OCI-LY1 (cell line): ENCODE measurements around the gene SCP2D1.

Experiments used
- H2AFZ ChIP-seq: fragments of 200-600 bp; sonication (generic), shearing (Covaris generic); 2 replicates; pipeline ENCODE4 v1.6.0; 2014; ENCODE audit warnings: antibody characterized with exemption, mild to moderate bottlenecking, low read length
- H3F3A ChIP-seq: fragments of 200-600 bp; sonication (generic), shearing (Covaris generic); 2 replicates; pipeline ENCODE4 v1.6.0; 2014; ENCODE audit warnings: mild to moderate bottlenecking, antibody characterized with exemption, low read length, moderate library complexity; ENCODE audit not compliant: insufficient read depth
- H3K27ac ChIP-seq: fragments of 200-600 bp; sonication (generic); 2 replicates; pipeline ENCODE4 v1.5.1; 2014; ENCODE audit warnings: low read length, mixed run types, mild to moderate bottlenecking, low read depth; ENCODE audit not compliant: poor library complexity, severe bottlenecking
- H3K27me3 ChIP-seq: fragments of 200-600 bp; sonication (generic); 2 replicates; pipeline ENCODE4 v1.6.0; 2014; ENCODE audit warnings: antibody characterized with exemption, mild to moderate bottlenecking, low read length, moderate library complexity; ENCODE audit not compliant: insufficient read depth
- H3K36me3 ChIP-seq: fragments of 200-600 bp; sonication (generic); 2 replicates; pipeline ENCODE4 v1.6.1; 2014; ENCODE audit warnings: mild to moderate bottlenecking, antibody characterized with exemption, low read length, moderate library complexity, mixed read lengths; ENCODE audit not compliant: insufficient read depth
- H3K4me1 ChIP-seq: fragments of 200-600 bp; sonication (generic); 2 replicates; pipeline ENCODE4 v1.5.1; 2014; ENCODE audit warnings: mild to moderate bottlenecking, low read length, moderate library complexity; ENCODE audit not compliant: insufficient read depth, severe bottlenecking
- H3K4me2 ChIP-seq: fragments of 200-600 bp; sonication (generic), shearing (Covaris generic); 2 replicates; pipeline ENCODE4 v1.6.1; 2014; ENCODE audit warnings: low read length
- H3K4me3 ChIP-seq: fragments of 200-600 bp; sonication (generic); 2 replicates; pipeline ENCODE4 v1.5.1; 2014; ENCODE audit warnings: low read length, low read depth, mild to moderate bottlenecking, mixed read lengths; ENCODE audit not compliant: poor library complexity, severe bottlenecking
- H3K79me2 ChIP-seq: fragments of 200-600 bp; shearing (Covaris generic); 2 replicates; pipeline ENCODE4 v1.6.1; 2016; ENCODE audit warnings: mixed run types, low read length, mixed read lengths; ENCODE audit not compliant: insufficient read depth
- H3K9ac ChIP-seq: fragments of 200-600 bp; sonication (generic), shearing (Covaris generic); 2 replicates; pipeline ENCODE4 v1.6.1; 2014; ENCODE audit warnings: mild to moderate bottlenecking, low read length, mixed read lengths
- H3K9me2 ChIP-seq: fragments of 200-600 bp; sonication (generic), shearing (Covaris generic); 2 replicates; pipeline ENCODE4 v1.6.1; 2014; ENCODE audit warnings: low read depth, mild to moderate bottlenecking, low read length, mixed read lengths
- H3K9me3 ChIP-seq: fragments of 200-600 bp; shearing (Covaris generic); 2 replicates; pipeline ENCODE4 v1.6.1; 2014; ENCODE audit warnings: low read length, mixed read lengths
- H4K20me1 ChIP-seq: fragments of 200-600 bp; sonication (generic), shearing (Covaris generic); 2 replicates; pipeline ENCODE4 v1.6.0; 2016; ENCODE audit warnings: mild to moderate bottlenecking, low read length; ENCODE audit not compliant: insufficient read depth
- EZH2 ChIP-seq: fragments of 200-600 bp; sonication (generic), shearing (Covaris generic); IDR thresholded peaks from 2 replicates; pipeline ENCODE4 v1.8.0; 2017; ENCODE audit warnings: borderline replicate concordance, mixed run types, mild to moderate bottlenecking, antibody characterized with exemption, low read length, moderate library complexity, mixed read lengths
- TF ChIP-seq, protein P1 (sequence below): fragments of 200-600 bp; sonication (generic), shearing (Covaris generic); IDR thresholded peaks from 2 replicates; pipeline ENCODE4 v1.5.1; 2017; ENCODE audit warnings: mild to moderate bottlenecking, antibody characterized with exemption, low read length, moderate library complexity, mixed read lengths

Gene SCP2D1

GRCh38 chr20:18813483-18813882 lies at the start of gene SCP2D1:
Gene SCP2D1, plus strand, starts transcription at chr20:18813783. Its CDS starts 33 bp downstream, at chr20:18813816.
- Histone ChIP-seq H3K9ac (no peak within 1 kb of the TSS), H2AFZ (no peak within 1 kb of the TSS), H3K9me2 (no peaks in the 10 kb centered on the region), H3K27me3 (no peaks in the 10 kb centered on the region), H3K4me1 (no peaks in the 10 kb centered on the region), H3F3A (no peaks in the 10 kb centered on the region), H3K9me3 (no peaks in the 10 kb centered on the region), H3K4me3 (no peak within 1 kb of the TSS), H3K4me2 (no peak within 1 kb of the TSS), H4K20me1 (no peaks in the 10 kb centered on the region), H3K36me3 (no peaks in the 10 kb centered on the region), H3K79me2 (no peaks in the 10 kb centered on the region), H3K27ac (no peak within 1 kb of the TSS)
- TF ChIP-seq, protein P1, sequence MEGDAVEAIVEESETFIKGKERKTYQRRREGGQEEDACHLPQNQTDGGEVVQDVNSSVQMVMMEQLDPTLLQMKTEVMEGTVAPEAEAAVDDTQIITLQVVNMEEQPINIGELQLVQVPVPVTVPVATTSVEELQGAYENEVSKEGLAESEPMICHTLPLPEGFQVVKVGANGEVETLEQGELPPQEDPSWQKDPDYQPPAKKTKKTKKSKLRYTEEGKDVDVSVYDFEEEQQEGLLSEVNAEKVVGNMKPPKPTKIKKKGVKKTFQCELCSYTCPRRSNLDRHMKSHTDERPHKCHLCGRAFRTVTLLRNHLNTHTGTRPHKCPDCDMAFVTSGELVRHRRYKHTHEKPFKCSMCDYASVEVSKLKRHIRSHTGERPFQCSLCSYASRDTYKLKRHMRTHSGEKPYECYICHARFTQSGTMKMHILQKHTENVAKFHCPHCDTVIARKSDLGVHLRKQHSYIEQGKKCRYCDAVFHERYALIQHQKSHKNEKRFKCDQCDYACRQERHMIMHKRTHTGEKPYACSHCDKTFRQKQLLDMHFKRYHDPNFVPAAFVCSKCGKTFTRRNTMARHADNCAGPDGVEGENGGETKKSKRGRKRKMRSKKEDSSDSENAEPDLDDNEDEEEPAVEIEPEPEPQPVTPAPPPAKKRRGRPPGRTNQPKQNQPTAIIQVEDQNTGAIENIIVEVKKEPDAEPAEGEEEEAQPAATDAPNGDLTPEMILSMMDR: no peak
- TF ChIP-seq EZH2: no peak

- Histone ChIP-seq H4K20me1 (no peaks in the 10 kb centered on the region), H3K9me2 (no peaks in the 10 kb centered on the region), H3K4me2 (no peak overlapping the region), H3K4me3 (no peak overlapping the region), H3K79me2 (no peaks in the 10 kb centered on the region), H2AFZ (no peak overlapping the region), H3K27me3 (no peaks in the 10 kb centered on the region), H3F3A (no peaks in the 10 kb centered on the region), H3K4me1 (no peaks in the 10 kb centered on the region), H3K36me3 (0 out of 2 replicates have a peak, but pooled peaks cover 4% of the 10 kb centered on the region), H3K9me3 (no peaks in the 10 kb centered on the region), H3K27ac (no peak overlapping the region), H3K9ac (no peak overlapping the region)
- TF ChIP-seq EZH2: no peak
- TF ChIP-seq, protein P1: no peak
Observed at GRCh38 chr20:18767676-18768075, 45.9 kb upstream of the SCP2D1 start.

DNA sequence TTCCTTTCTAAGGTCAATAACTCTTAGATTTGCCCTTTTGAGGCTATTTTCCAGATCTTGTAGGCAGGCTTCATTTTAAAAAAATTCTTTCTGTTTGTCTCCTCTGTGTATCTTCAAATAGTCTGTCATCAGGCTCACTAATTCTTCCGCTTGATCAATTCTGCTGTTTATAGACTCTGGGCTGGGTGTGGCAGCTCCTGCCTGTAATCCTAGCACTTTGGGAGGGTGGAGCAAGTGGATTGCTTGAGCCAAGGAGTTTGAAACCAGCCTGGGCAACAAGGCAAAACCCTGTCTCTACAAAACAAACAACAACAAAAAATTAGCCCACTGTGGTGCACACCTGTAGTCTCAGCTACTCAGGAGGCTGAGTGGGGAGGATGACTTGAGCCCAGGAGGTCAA lies 40.0 kb upstream of the SCP2D1 start:
- H3K27me3 ChIP-seq: no peaks in the 10 kb centered on the region
- H3K27ac ChIP-seq: no peak overlapping the region
- H3K9me3 ChIP-seq: no peaks in the 10 kb centered on the region
- no peaks in the 10 kb centered on the region for H3K9me2 ChIP-seq
- no peaks in the 10 kb centered on the region for H3K36me3 ChIP-seq
- no peak for TF ChIP-seq EZH2
- TF ChIP-seq, protein P1: no peak
- no peak overlapping the region for H2AFZ ChIP-seq
- H3K4me3 ChIP-seq: no peak overlapping the region
- H3K4me2 ChIP-seq: no peak overlapping the region
- H3K79me2 ChIP-seq: no peaks in the 10 kb centered on the region
- no peaks in the 10 kb centered on the region for H3F3A ChIP-seq
- no peak overlapping the region for H3K9ac ChIP-seq
- no peaks in the 10 kb centered on the region for H3K4me1 ChIP-seq
- H4K20me1 ChIP-seq: no peaks in the 10 kb centered on the region
